ENCODE results near the gene SDR42E2.
A peak's percentile ranks its signal among the peaks of the same experiment; 100 is the strongest.

GRCh38 chr16:22186517-22186916, 24.2 kb downstream of the SDR42E2 start:
- TF ChIP-seq CTCF (conservative IDR thresholded peaks at IDR 0.05) (peak; percentile 20; the same call in 1 of the 2 replicates), ZFX (IDR thresholded peaks at IDR 0.05) (no peak)

Measured in C4-2B (cell line).